GM21390 (cell line): Measurements from ENCODE around the gene BABAM2.
"Not testable (repeated sequence)": the region's sequence is repeated elsewhere in the genome, so short reads cannot be mapped to it uniquely, and the experiment has no call there.

Source experiments
- ATAC-seq: cut with Tn5 transposase; IDR thresholded peaks from one replicate; pipeline ENCODE4 v1.9.1; 2021; ENCODE audit not compliant: unreplicated experiment

Gene BABAM2

DNA sequence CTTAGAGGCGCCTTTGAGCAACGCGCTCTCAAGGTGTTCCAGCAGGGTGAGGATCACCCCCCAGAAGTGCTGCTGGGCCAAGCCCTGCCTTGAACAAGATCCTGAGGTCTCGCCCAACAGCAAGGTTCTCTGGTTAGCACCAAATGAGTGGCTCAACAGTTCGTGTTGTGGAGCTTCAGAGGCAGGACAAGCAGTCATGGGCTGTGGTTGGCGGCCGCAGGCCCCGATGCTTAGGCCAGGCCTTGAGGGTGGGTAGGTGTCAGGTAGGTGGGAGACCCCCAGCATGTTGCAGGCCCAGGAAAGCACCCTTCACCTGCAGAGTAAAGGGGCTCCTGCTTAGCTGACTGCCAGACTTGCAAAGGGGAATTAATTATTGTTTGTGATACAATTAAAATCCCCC is 431.9 kb downstream of the BABAM2 start:
- no peak for ATAC-seq

DNA sequence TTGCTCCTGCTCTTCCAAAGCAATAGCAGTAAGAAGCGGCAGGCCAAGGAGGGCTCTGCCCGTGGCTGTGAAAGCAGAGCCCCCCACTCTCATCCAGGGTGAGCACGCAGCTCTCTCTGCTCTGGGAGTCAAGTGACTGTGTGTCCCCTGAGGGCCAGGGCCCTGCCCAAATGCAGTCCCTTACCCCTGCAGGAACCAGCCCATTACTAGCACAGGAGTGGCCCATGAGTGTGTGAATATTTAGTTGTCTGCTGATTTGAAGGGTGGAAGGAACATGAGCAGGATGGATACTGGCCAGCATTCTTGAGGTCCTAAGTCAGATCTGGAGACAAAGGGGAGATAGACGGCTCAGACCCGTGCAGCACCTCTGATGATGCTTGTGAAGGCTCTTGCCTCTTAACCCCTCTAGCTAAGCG is 432.5 kb downstream of the BABAM2 start:
- no peak for ATAC-seq

DNA sequence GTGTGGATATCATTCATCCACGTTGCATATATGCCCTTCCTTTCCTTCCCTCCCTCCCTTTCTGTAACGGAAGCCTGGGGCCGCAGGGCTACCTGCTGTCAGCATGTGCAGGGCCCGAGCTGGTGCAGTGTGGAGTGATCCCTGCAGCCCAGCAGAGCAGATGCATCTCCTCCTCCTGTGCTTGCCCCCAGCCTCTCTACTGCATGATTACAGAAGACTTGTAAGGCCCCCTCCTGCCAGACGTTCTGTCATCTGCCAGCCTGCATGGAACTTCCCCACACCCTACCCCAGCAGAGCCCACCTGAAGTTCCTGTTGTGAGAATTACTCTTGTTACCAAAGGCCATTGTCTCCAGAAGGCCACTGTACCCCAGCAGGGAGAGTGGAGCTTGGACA is 434.6 kb downstream of the BABAM2 start:
- ATAC-seq: no peak

DNA sequence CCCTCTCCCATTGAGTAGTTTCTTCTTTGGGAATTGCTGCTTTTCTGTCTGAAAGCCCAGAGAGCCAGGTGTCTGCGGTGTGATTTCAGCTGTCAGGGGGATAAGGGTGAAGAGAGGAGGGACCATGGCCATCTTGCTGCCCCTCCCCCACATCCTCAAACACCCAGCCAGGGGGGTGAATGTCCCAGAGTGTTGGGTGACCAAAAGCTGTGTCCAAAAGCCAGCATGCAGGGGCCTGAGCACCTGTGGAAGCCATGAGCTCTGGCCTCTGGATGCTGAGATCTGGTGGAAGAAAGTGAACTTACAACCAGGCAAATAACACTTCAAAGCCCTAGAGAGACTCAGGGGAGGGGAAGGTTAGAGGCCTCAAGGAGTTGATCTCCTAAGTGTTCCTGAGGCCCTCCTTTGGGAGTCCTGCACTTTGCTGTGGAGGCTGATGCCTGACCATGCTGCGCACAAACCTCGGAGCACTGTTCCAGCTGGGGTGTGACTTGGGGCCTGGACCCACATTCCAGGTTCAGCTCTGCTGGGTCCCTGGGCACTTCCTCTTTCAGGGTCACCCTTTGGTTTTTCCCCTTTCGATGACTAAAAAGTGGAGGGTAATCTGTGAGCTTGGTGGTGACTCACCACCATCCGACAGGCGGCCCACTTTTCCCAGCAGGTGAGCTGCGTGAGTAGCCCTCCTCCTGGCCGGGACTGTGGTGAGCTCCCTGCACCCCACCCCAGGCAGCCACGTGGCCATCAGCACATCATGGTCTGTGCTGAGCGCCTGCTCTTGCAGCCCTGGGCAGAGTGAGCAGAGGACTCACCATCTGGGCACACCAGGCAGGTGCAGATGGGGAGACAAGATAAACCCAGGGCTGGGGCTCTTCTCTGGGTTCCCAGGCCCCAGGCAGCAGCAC is 435.3 kb downstream of the BABAM2 start:
- no peak for ATAC-seq

DNA sequence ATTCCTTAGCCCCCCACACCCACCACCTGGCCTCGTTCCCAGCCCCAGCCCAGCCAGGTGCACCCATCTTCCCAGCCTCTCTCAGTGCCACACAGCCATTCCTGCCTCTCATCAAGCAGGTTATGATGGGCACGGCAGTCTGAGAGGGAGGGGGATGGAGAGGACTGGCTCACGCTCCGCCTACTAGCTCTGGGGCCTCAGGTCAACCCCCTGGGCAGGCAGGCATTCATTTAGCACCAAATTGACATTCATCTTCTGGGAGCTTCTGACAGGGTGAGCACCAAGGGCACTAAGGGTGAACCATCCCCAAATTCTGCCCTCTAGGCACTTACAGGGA is 435.9 kb downstream of the BABAM2 start:
- no peak for ATAC-seq

DNA sequence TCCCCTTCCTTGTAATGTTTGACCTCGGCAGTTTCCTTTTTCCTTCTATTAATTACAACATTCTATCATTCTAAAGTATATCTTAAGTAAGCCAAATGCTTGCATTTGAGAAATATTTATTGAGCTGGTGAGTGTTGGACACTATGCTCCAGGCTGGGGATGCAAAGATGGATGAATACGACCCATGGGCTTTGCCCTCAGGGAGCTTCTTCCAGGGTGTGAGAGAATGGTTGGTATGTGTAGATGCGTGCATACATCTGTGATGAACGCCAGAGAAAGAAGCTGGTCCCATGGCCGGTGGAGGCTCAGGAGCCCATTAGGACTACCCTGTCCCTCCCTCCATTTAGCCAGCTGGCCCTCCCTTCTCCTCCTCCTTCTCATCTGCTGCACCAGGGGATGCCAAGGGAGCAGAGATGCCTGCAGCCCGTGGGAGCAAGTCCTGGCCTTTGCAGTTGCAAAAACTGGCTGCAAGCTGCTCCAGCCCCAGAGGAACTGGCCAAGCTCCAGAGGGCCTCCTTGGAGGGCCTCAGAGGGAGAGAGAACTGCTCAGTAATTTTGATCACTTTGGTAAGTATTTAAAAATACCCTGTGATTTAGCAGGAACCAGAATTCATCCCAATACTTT is 436.5 kb downstream of the BABAM2 start:
- no peak for ATAC-seq

DNA sequence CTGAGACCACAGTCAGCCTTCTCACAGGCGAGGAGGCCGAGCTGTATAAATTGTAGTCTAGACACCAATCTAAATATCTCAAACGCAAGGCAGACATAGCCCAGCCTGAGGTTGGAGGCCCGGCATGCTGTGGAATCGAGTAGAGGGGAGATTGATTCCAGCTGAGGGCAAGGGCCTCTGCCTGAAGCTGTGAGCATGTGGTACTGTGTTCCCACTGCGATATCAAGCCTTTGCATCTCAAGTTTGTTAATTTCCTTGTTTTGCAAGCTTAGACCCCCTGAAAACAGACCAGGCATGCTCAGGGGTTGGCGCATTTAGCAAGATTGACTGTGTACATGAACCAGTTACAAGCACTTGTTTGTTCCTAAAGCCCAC is 437.0 kb downstream of the BABAM2 start:
- no peak for ATAC-seq

DNA sequence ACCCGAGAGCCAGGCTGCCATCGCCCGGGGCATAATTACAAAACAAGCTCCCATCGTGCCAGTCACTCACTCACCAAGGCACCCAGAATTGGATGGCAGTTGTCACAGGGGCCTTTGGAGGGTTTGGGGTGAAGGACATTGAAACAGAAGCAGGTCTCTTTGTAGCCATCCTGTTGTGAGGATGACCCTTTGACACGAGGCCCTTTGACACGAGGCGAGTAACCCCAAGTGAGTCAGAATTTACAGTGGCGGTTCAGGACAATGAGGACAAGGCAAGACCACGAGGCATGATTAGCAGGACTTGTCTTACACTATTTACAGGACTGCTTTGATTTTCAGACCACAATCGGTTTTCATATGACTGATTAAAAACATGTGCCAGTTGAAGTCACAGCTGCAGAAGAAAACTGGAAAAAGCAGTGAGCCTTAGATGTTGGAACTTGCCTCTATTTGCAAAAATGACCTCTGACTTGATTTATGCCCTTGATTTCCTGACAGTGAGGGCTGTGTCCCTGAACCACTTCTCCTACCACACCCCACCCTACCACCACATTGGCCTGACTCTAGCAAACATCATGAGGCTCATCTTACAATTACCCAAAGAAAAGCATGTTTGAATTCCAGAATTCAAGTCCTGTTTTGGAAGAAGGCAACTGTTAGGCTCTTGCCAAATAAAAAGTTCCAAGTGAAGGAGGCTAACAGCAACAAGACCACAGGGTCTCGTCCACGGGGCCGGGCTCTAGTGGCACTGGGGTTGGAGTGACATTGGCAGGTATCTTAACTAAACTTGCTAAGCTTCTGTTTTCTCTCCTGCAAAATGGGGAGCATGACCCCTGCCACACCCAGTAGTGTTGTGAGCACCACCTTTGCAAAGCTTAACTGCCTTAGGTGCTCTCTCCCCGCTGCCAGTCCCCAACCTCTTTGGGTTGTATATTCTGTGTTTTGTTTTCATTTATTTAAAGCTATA is 437.7 kb downstream of the BABAM2 start:
- no peak for ATAC-seq

DNA sequence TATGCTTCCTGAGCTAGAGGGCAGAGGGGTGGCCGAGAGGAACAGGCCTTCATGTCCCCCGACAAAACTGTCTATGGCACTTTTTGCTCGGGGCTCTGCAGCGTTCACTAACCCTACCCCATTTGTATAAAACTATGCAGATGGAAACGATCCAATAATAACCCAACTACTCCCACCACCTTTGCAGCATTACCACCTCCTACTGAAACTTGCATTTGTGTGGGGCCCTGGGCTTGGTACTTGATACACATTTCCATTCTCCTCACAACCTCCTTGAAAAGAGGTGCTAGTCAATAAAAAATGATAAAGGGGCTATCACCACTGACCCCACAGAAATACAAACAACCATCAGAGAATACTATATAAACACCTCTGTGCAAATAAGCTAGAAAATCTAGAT is 438.7 kb downstream of the BABAM2 start:
- ATAC-seq: no peak

DNA sequence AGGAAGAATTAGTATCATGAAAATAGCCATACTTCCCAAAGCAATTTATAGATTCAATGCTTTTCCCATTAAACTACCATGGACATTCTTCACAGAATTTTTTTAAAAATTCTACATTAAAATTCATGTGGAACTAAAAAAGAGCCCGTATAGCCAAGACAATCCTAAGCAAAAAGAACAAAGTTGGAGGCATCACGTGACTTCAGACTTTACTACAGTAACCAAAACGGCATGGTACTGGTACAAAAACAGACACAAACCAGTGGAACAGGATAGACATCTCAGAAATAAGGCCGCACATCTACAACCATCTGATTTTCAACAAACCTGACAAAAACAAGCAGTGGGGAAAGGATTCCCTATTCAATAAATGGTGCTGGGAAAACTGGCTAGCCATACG is 440.2 kb downstream of the BABAM2 start:
- ATAC-seq: not testable (repeated sequence)

DNA sequence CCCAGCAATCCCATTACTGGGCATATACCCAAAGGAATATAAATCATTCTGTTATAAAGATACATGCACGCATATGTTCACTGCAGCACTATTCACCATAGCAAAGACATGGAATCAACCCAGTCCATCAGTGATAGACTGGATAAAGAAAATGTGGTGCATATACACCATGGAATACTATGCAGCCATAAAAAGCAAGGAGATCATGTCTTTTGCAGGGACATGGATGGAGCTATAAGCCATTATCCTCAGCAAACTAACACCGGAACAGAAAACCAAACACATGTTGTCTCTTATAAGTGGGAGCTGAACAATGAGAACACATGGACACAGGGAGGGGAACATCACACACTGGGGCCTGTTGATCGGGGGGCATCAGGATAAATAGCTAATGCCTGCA is 441.3 kb downstream of the BABAM2 start:
- ATAC-seq: not testable (repeated sequence)

DNA sequence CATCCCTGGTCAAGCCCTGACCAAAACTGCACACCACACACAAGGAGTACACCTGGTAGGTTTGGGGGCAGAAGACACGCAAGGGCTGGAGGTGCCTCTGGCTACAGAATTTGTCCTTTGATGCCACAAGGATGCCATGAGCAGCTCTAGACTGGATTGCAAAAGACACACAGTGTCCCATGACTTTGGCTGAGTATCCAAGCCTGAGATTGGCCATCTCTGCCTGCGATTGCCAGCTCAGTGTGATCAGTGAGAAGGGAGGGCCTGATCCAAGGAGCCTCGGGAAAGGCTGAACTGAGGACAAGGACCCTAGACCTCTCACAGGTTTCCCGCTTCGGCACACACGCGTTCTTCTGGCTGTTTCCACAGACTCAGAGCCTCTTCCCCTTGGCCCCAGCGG is 442.2 kb downstream of the BABAM2 start:
- ATAC-seq: no peak

DNA sequence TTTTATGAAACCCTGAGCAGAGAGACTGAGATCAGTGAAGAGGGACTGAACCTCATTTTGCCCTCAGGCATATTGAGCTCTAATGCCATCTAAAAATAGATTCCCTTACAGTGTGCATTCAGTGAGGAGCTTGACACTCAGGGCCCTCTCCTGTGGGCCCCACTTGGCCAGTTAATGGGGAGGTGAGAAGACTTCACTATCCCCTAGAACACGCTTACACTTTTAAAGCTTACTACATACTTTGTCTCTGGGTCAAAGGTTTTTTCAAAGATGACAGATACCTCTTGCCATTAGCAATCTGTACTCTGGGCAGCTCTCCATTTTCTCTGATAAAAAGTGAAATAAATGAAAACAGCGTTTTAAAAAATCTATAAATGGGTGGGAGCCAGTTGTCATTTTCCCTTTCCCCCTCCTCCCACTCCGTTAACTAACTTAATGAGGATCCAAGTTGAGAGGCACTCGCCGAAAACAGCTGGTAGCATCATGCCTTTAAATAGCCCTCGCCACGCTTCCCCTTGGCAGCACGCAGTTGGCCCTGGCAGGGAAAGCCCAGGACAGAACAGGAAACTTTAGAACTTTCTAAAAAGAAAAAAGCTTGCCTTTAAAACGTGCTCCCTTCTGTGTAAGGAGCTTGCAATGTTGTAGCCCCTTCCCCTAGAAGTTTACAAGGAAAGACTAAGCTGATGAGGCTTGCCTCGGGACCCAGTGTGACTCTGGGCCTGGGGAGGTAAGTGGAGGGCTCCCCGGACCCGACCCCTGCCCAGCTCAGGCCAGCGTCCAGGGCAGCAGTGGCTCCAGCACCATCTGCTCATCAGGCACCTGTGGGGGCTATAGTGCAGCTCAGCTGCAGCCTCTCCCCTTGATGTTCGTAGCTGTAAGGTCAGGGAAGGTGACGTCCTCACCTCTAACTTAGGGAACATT is 443.3 kb downstream of the BABAM2 start:
- no peak for ATAC-seq

DNA sequence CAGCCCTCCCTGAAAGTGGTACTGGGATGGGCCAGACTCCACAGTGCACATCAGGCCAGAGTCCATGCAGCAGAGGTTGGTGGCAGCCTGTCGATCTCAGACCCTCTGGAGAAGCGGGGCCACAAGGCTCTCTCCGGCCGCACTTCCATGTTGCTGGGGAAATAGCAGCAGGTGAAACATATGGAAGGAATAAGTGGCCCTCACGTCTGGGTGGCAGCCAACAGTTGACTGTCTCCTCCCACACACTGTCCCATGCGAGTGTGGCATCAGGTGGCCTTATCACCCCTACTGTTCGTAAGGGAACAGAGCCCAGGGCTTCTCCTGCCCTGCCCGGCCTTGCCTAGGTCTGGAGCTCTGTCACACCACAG is 444.0 kb downstream of the BABAM2 start:
- no peak for ATAC-seq

DNA sequence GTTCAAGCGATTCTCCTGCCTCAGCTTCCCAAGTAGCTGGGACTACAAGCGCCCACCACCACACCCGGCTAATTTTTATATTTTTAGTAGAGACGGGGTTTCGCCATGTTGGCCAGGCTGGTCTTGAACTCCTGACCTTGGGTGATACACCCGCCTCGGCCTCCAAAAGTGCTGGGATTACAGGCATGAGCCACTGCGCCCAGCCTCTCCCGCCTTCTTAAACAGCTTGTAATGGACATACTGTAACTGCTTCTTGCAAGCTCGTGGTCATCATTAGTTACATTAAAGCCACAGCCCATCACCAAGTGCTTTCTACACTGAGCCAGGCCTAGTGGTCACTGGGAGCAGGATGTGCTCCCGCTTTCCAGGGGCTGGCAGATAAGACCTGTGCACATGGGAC is 444.7 kb downstream of the BABAM2 start:
- ATAC-seq: not testable (repeated sequence)

DNA sequence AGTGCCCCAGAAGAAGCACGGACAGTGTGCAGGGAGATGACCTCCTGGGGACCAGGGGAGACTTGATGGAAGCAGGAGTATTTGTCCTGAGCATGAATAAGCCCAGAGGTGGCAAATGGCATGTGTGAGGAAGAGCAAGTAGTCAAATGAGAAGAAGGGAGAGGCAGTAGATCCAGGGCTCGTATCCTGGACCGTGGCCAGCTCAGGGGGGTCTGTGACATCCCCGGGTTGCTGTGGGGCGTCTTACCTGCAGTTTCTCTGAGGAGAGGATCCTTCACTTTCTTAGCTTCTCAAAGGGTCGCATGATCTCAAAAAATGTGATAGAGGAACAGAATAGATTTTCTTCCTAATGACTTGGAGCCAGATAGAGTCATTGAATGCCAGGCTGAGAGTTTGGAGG is 445.1 kb downstream of the BABAM2 start:
- ATAC-seq: no peak

DNA sequence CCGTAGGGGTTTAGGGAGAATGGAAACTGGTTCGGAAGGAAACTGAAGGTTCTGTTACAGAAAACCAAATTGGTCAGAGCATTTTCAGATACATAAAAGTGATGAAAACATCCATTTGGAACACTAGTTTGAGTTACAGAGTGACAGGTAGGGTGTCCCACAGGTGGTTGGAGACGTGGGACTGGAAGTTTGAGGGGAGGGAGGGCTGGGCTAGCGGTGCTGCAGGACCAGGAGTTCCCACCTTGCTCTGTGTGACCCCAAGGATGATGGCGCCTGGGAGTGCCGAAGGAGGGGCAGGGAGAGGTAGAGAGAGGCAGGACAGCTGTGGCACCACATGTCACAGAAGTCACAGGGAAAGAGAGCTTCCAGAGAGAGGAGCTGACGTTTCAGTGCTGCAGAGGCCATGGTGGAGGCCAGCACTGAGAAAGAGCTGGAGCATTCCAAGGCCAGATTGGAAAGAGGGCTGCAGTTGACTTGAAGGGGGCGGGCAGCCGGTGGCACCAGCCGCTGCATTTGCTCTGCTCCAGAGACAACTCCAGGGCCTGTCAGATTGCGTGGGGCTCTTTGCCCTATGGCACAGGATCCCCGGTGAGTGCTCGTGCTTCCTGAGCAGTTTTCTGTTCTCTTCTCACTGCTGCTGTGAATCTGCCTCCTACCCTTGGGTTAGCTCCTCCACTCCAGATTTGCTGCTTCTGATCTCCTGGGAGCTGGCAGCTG is 445.9 kb downstream of the BABAM2 start:
- no peak for ATAC-seq

DNA sequence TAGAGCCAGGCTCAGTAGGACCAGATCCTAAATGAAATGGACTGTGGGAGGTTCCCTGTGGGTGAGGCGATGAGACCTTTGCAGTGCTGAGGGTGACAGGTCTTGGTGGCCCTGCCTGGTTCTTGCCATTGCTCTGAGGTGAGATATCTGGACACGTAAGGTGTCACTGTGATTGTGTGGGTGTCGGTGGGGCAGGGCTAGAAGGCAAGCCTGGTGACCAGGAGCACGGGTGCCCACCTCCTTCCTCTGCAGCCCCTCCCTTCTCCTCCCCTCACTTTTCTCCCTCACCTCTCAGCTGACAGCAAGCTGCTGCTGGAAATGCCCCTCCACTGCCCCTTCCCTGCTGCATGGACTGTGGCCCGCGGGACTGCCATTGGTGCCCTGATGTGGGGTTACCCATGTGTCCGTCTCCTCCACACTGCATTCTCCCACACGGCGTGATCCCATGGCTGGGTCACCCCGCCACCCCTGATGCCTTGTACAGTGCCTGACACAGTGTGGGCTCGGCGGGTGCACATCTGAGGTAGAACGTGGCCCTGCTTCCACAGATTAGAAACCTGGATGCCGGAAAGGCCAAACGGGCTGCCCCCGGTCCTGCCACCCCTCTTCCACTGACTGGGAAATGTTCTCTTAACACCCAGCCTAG is 446.6 kb downstream of the BABAM2 start:
- no peak for ATAC-seq

DNA sequence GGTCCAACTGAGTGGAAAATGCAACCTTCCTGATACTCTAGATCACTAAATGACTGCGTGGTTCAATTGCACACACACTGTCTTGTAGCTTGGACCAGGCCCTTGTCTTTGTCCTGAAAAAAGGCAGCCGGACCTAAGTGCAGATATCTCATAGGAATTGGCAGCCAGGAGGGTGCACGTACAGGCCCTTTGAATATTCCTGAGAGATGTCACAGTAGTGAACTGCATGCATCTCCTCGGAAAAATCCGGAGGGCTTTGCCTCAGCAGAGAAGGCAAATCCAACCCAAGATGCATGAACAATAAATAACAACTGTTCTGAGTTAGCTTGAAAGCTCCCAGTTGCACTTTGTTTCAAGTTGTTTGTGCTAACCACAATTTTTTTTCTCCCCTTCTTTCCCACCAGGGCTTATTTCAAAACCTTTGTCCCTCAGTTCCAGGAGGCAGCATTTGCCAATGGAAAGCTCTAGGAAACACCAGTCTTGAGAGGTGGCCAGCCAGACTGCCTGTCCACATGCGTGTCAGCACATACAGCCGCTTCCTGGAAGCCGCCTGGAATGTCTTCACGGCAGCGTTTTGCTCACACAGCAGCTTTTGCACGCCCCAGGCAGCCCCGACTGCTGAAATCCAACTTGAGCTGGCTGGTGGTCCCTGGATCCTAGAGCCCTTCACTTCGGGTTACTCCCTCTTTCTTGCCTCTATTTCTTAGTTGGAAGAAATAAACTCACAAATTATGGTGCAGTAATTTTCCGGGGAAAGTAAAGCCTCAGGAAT is 447.7 kb downstream of the BABAM2 start:
- ATAC-seq: no peak
